NCI-H1436 treated with DMSO at 0.1 percent for 48 hours (cell line): ENCODE data around the gene TAS2R3.
"Not testable (repeated sequence)": the region's sequence is repeated elsewhere in the genome, so short reads cannot be mapped to it uniquely, and the experiment has no call there.

Experiments
- DNase-seq: peaks from one replicate; lab custom pipeline; 2025; lab: John Stamatoyannopoulos, UW

TAS2R3 gene, protein sequence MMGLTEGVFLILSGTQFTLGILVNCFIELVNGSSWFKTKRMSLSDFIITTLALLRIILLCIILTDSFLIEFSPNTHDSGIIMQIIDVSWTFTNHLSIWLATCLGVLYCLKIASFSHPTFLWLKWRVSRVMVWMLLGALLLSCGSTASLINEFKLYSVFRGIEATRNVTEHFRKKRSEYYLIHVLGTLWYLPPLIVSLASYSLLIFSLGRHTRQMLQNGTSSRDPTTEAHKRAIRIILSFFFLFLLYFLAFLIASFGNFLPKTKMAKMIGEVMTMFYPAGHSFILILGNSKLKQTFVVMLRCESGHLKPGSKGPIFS

GRCh38 chr7:141763797-141764196 is at the start of gene TAS2R3:
TAS2R3 (plus strand) TSS chr7:141764097; CDS start chr7:141764159, 62 bp downstream.
- DNase-seq, result no peak

DNA sequence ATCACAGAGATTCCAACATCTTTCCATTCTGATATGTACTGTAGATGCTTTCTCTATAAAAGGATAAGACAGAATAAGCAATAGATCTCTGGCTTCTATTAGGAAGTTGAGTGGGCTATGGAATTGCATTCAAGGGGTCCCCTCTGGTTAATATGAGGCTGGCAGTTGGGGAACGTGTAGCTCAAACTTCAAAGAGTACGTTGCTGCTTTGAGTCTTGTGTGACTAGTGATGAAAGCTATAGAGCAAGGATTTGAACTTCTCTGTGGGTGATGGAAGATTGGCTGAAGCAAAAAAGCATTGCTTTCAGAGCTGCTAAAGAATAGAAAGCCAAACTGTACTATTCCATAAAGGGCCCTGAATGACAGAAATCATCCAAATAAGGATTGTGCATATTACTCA is 49.3 kb upstream of the TAS2R3 start:
- no peak for DNase-seq

DNA sequence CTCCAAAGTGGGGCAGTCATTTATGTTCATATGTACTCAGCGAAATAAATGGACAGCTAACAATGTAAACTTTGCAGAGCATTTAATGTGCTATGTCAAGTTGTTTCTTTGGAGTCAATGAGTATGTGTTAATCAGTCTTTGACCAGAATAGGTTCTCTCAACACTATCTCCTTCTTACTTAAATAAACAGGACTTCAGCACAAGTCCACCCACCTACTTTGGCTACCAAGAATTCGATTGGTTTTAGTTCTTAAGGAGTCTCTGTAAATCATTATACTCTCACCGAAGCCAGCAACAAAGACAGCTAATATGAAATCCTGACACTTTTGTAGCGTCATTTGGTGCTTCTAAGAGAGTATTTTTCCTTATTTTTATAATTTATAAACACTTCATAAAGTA is 48.9 kb upstream of the TAS2R3 start:
- no peak for DNase-seq

GRCh38 chr7:141715794-141716689 is 47.9 kb upstream of the TAS2R3 start:
- DNase-seq, result no peak

DNA sequence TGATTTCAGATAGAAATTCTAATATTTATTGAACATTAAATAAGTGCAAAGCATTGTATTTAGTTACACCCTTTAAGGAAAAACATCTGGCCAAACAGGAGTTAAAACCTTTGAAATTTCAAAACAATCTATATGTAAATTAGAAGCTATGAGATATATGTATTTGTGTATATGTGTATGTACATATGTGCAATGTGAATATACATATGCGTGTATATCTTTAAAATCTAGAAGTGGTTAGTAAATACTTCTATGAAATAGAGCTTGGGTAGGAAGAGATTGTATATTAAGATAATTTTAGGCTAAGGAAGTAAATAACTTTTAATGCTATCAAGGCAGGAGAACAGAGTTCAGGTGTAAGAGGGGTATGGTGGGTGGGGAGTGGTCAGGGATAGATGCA is 46.4 kb upstream of the TAS2R3 start:
- no peak for DNase-seq

- DNase-seq, result no peak
Measured at GRCh38 chr7:141722529-141722928, 41.4 kb upstream of the TAS2R3 start.

DNA sequence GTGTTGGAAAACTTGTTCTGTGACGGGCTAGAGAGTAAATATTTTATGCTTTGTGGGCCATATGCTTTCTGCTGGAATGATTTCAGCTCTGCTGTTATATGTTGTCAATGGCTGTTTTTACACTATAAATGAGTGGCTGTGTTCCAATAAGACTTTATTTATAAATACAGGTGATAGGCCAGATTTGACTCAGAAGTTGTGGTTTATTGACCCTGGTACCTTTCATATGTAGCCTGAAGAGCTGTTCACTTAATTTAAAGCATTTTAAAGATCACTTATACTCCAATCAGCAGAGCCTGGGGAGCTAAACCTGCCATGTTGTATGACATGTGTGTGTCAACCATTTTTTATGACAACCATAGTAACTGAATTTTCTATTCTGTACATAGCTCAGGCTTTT is 34.9 kb upstream of the TAS2R3 start:
- DNase-seq, result no peak

DNA sequence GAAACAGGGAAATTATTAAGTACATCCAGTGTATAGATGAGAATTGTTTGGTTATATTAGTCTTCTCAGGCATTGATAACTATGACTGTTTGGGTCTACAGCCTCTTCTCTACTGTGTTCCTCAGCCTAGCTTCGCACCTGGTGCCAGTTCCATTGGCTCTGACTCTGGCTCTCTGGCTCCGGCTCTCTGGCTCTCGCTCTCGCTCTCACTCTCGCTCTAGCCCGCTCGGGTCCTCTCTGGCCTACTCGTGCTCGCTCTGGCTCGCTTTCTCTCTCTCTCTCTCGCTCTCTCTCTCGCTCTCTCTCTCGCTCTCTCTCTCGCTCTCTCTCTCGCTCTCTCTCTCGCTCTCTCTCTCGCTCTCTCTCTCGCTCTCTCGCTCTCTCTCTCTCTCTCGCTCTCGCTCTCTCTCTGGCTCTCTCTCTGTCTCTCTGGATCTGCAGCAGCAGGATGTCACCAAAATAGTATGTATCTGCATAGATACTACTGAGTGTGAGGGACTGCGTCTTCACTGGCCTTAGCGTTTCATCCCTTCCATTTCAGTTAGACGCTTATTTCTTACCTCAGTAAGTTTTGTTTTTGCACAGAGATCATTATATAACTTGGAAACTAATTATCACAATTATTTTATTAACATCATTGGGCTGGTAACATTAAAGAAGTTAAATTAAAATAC is 32.3 kb upstream of the TAS2R3 start:
- no peak for DNase-seq

GRCh38 chr7:141737118-141737835 is 26.6 kb upstream of the TAS2R3 start:
- no peak for DNase-seq

DNA sequence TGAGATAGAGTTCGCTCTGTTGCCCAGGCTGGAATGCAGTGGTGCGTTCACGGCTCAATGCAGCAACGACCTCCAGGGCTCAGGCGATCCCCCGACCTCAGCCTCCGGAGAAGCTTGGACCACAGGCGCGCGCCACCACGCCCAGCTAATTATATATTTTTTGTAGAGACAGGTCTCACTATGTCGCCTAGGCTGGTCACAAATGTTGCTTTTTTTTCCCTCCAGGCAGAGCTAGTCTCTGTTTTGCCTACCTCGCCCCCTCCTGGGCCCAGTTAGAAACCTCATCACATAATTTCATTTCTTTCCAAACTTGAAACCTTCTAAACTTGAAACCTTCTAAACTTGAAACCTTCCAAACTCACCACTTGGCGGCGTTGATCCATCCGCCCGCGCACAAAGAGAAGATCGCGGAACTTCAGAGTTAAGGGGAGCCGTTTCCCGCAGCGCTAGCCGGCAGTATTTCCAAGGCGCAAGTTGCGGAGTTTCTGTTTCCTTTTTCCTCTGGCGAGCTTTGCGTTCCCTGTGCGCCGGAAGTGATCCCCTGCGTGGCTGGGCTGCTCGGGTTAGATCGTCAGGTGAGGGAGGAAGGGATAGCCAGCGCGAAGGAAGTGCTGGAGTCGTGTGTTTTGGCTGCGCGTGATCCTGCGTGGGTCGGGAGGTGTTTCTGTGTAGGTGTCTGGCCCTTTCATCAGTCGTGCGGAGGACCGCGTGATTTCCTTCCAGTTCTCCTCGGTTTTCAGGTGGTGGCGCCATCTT is 25.9 kb upstream of the TAS2R3 start, which contains the start of gene SSBP1:
TSS of gene SSBP1 (plus strand) at position 523 of the 756 bp plus-strand sequence. CDS start 809 bp downstream, outside the sequence.
- DNase-seq, result peak; percentile 92

- no peak for DNase-seq
Measured at GRCh38 chr7:141738592-141739013, 25.3 kb upstream of the TAS2R3 start.

- DNase-seq, result no peak
Measured at GRCh38 chr7:141739250-141739649, 24.6 kb upstream of the TAS2R3 start.

GRCh38 chr7:141742229-141742628 is 21.7 kb upstream of the TAS2R3 start:
- DNase-seq, result no peak

DNA sequence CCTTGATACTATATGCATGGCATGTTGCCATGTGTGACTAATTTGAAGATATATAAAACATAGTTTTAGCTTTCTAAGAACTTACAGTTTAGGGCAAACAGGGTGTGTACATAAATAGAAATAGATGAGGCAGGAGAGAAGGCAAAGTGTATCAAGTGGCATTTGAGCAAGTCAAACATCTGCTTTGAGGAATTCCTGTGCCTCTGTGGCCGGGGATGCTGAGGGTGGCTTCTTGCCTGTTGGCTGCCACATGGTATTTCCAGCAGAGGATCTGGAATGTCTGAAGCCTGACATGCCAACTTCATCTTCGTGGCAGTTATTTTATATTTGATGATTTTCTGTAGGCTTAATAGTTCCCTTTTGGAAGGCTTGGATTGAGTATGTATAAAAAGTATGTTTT is 19.8 kb upstream of the TAS2R3 start:
- no peak for DNase-seq

DNA sequence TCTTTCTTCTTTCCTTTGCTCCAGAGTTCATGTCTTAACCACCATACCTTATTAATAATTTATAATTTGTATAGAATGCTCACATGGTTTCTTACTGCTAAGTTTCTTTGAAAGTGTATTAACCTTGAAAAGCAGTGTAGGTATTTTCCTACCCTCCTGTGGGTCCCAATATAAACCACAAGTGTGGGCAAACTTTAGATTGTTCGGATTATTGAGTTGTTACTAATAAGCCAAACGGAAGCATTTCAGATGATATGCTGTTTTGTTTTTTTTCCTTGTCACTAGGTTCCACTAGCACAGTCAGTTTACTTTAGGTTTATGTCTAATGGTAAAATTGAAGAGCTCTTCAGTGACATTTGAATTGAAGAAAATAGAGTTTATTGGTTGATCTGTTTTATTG is 15.5 kb upstream of the TAS2R3 start:
- DNase-seq, result no peak

DNA sequence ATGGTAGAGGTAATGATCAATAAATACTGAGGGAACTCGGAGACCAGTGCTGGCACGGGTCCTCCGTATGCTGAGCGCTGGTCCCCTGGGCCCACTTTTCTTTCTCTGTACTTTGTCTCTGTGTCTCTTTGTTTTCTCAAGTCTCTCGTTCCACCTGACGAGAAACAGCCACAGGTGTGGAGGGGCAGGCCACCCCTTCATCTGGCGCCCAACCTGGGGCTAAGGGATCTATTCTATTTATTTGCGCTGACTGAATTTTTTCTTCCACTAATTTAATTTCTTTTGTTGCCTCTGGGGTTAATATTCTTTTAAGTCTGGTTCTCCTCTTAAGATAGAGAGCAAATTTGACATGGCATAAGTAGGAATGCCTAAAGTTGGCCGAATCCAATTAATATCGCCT is 12.0 kb upstream of the TAS2R3 start:
- not testable (repeated sequence) for DNase-seq

- no peak for DNase-seq
Measured at GRCh38 chr7:141752634-141753033, 11.3 kb upstream of the TAS2R3 start.

- DNase-seq, result no peak
Measured at GRCh38 chr7:141754939-141755338, 9.0 kb upstream of the TAS2R3 start.

- DNase-seq, result not testable (repeated sequence)
Measured at GRCh38 chr7:141770083-141770583, 6.2 kb downstream of the TAS2R3 start.

DNA sequence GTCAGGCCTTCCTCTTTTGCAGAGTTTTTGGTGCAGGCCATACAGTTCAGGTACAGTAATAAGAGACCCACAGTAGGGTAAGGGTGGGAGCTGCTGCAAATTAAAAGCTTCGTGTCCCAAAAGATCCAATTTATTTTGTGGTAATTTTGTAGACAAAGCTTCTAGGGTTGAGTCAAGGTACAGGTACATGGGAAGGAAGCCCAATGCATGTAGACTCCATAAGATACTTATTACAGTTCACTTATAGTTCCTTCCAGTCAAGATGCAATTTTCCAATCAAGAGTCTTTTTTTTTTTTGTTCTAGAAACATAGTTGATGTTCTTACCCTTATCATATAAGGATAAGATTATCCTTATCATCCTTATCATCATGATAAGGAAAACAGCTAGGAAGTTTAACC is 12.5 kb downstream of the TAS2R3 start, which contains the start of gene TAS2R4:
TSS of gene TAS2R4 (plus strand) at position 301 of the 400 bp plus-strand sequence. CDS start 1,815 bp downstream, outside the sequence.
- no peak for DNase-seq
